ENCODE measurements around the gene MISP.

DNA sequence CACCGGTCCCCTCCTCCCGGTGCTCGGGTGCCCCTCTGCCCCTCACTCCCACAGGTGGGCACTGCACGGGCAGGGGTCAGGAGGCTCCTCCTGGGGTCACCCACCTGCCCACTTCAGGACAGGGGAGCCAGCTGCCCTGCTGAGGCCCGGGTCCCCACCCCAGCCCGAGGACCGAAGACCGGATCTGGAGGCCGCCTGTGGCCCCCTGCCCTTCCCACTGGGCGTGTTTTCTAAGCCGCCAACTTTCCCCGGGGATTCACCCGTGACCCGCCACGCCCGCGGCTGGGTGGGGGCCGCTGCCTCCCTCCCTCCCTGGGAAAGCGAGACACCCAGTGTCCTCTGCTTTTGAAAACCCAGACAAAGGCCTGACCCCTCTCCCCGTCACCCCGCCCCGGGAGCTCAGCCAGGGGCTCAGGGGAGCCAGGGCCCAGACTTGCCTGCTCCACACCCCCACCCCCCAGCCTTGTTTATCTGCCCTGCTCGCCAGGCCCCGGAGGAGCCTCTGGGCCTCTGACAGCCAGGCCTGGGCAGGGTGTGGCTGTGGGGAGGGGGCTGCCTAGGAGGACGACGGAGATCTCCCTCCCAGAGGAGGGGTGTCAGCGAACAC, 40.8 kb upstream of the MISP start:
- TF ChIP-seq CREB1 (CRISPR knock-in tag; IDR thresholded peaks at IDR 0.05; ENCODE audit: low read depth), result no peak
- TF ChIP-seq, protein P1, sequence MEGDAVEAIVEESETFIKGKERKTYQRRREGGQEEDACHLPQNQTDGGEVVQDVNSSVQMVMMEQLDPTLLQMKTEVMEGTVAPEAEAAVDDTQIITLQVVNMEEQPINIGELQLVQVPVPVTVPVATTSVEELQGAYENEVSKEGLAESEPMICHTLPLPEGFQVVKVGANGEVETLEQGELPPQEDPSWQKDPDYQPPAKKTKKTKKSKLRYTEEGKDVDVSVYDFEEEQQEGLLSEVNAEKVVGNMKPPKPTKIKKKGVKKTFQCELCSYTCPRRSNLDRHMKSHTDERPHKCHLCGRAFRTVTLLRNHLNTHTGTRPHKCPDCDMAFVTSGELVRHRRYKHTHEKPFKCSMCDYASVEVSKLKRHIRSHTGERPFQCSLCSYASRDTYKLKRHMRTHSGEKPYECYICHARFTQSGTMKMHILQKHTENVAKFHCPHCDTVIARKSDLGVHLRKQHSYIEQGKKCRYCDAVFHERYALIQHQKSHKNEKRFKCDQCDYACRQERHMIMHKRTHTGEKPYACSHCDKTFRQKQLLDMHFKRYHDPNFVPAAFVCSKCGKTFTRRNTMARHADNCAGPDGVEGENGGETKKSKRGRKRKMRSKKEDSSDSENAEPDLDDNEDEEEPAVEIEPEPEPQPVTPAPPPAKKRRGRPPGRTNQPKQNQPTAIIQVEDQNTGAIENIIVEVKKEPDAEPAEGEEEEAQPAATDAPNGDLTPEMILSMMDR (conservative IDR thresholded peaks at IDR 0.05; ENCODE audit: low read depth in 2 of 2), result no peak
- TF ChIP-seq JUNB (IDR thresholded peaks at IDR 0.05; ENCODE audit: unreplicated experiment), result no peak
- TF ChIP-seq, protein P2, sequence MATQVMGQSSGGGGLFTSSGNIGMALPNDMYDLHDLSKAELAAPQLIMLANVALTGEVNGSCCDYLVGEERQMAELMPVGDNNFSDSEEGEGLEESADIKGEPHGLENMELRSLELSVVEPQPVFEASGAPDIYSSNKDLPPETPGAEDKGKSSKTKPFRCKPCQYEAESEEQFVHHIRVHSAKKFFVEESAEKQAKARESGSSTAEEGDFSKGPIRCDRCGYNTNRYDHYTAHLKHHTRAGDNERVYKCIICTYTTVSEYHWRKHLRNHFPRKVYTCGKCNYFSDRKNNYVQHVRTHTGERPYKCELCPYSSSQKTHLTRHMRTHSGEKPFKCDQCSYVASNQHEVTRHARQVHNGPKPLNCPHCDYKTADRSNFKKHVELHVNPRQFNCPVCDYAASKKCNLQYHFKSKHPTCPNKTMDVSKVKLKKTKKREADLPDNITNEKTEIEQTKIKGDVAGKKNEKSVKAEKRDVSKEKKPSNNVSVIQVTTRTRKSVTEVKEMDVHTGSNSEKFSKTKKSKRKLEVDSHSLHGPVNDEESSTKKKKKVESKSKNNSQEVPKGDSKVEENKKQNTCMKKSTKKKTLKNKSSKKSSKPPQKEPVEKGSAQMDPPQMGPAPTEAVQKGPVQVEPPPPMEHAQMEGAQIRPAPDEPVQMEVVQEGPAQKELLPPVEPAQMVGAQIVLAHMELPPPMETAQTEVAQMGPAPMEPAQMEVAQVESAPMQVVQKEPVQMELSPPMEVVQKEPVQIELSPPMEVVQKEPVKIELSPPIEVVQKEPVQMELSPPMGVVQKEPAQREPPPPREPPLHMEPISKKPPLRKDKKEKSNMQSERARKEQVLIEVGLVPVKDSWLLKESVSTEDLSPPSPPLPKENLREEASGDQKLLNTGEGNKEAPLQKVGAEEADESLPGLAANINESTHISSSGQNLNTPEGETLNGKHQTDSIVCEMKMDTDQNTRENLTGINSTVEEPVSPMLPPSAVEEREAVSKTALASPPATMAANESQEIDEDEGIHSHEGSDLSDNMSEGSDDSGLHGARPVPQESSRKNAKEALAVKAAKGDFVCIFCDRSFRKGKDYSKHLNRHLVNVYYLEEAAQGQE (IDR thresholded peaks at IDR 0.05; ENCODE audit: unreplicated experiment), result no peak
- TF ChIP-seq POLR2AphosphoS5 (IDR thresholded peaks at IDR 0.05; ENCODE audit: low read depth), result no peak
- no peak for TF ChIP-seq ZNF114 (CRISPR knock-in tag; IDR thresholded peaks at IDR 0.05)
- no peak for TF ChIP-seq EZH2phosphoT487 (IDR thresholded peaks at IDR 0.05; ENCODE audit: unreplicated experiment)
- TF ChIP-seq, protein P3, sequence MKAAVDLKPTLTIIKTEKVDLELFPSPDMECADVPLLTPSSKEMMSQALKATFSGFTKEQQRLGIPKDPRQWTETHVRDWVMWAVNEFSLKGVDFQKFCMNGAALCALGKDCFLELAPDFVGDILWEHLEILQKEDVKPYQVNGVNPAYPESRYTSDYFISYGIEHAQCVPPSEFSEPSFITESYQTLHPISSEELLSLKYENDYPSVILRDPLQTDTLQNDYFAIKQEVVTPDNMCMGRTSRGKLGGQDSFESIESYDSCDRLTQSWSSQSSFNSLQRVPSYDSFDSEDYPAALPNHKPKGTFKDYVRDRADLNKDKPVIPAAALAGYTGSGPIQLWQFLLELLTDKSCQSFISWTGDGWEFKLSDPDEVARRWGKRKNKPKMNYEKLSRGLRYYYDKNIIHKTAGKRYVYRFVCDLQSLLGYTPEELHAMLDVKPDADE (IDR thresholded peaks at IDR 0.05), result no peak
- no peak for TF ChIP-seq EZH2 (IDR thresholded peaks at IDR 0.05; ENCODE audit: low read depth, unreplicated experiment)
